ENCODE measurements around the gene TIMP3. TPM values are rescaled to one million over a fixed set of nuclear protein-coding genes. Genes with fewer than 3 reads are reported as not detected.
"Not testable (repeated sequence)": the region's sequence is repeated elsewhere in the genome, so short reads cannot be mapped to it uniquely, and the experiment has no call there.

The TIMP3 gene
- total RNA-seq: 5.4 and 11.1 TPM in 2 replicates

- no peak for DNase-seq (ENCODE audit: low read depth)
Measured at GRCh38 chr22:32801537-32802236, at the start of gene TIMP3. TIMP3 (plus strand) TSS chr22:32801705; CDS start chr22:32802002, 297 bp downstream.

GRCh38 chr22:32752326-32752725, 49.2 kb upstream of the TIMP3 start:
- no peak for DNase-seq (ENCODE audit: low read depth)

- no peak for DNase-seq (ENCODE audit: low read depth)
Measured at GRCh38 chr22:32752816-32753520, 48.5 kb upstream of the TIMP3 start.

- DNase-seq (ENCODE audit: low read depth): no peak
Measured at GRCh38 chr22:32753591-32753990, 47.9 kb upstream of the TIMP3 start.

- no peak for DNase-seq (ENCODE audit: low read depth)
Measured at GRCh38 chr22:32754413-32755041, 47.0 kb upstream of the TIMP3 start.

GRCh38 chr22:32757086-32757762, 44.3 kb upstream of the TIMP3 start:
- DNase-seq (ENCODE audit: low read depth): not testable (repeated sequence)

- no peak for DNase-seq (ENCODE audit: low read depth)
Measured at GRCh38 chr22:32758866-32759385, 42.6 kb upstream of the TIMP3 start.

GRCh38 chr22:32760396-32760795, 41.1 kb upstream of the TIMP3 start:
- DNase-seq (ENCODE audit: low read depth): no peak

- DNase-seq (ENCODE audit: low read depth): no peak
Measured at GRCh38 chr22:32760815-32761214, 40.7 kb upstream of the TIMP3 start.

- DNase-seq (ENCODE audit: low read depth): no peak
Measured at GRCh38 chr22:32761251-32761903, 40.1 kb upstream of the TIMP3 start.

- no peak for DNase-seq (ENCODE audit: low read depth)
Measured at GRCh38 chr22:32764330-32765131, 37.0 kb upstream of the TIMP3 start.

GRCh38 chr22:32765132-32765618, 36.3 kb upstream of the TIMP3 start:
- DNase-seq (ENCODE audit: low read depth): no peak

GRCh38 chr22:32771756-32772155, 29.7 kb upstream of the TIMP3 start:
- DNase-seq (ENCODE audit: low read depth): no peak

GRCh38 chr22:32775957-32776356, 25.5 kb upstream of the TIMP3 start:
- no peak for DNase-seq (ENCODE audit: low read depth)

- DNase-seq (ENCODE audit: low read depth): no peak
Measured at GRCh38 chr22:32776397-32776796, 25.1 kb upstream of the TIMP3 start.

- DNase-seq (ENCODE audit: low read depth): no peak
Measured at GRCh38 chr22:32776802-32777201, 24.7 kb upstream of the TIMP3 start.

GRCh38 chr22:32777987-32778386, 23.5 kb upstream of the TIMP3 start:
- no peak for DNase-seq (ENCODE audit: low read depth)

- no peak for DNase-seq (ENCODE audit: low read depth)
Measured at GRCh38 chr22:32780726-32781310, 20.7 kb upstream of the TIMP3 start.

GRCh38 chr22:32781695-32782094, 19.8 kb upstream of the TIMP3 start:
- no peak for DNase-seq (ENCODE audit: low read depth)

All from renal cortical epithelial cell (primary cell).